Epithelial cell of proximal tubule (primary cell): Measurements from ENCODE around the gene GINS3. TPM values are rescaled to one million over a fixed set of nuclear protein-coding genes. Genes with fewer than 3 reads are reported as not detected.

ENCODE experiments used
- DNase-seq: peaks from one replicate; pipeline ENCODE4 v3.0.0-alpha.2; 2011; ENCODE audit warnings: low read depth
- H3K4me3 ChIP-seq: 2 replicates; pipeline ENCODE4 v1.5.1; 2011; ENCODE audit warnings: low read depth, mild to moderate bottlenecking, low read length
- CTCF ChIP-seq: conservative IDR thresholded peaks from 2 replicates; pipeline ENCODE4 v1.5.1; 2012; ENCODE audit warnings: low read depth, mild to moderate bottlenecking, low read length
- total RNA-seq: library from RNA; depleted of rRNA; stranded (reverse); fragments of >200 nt; gene quantifications from 2 replicates; pipeline ENCODE4 v1.2.3, GENCODE V29; 2015

The GINS3 gene
- total RNA-seq, 1 donor from 2014 or later = 14.0 TPM

GRCh38 chr16:58360041-58360634 lies 32.1 kb upstream of the GINS3 start:
- no peak overlapping the region for H3K4me3 ChIP-seq
- no peak for TF ChIP-seq CTCF
- no peak for DNase-seq

DNA sequence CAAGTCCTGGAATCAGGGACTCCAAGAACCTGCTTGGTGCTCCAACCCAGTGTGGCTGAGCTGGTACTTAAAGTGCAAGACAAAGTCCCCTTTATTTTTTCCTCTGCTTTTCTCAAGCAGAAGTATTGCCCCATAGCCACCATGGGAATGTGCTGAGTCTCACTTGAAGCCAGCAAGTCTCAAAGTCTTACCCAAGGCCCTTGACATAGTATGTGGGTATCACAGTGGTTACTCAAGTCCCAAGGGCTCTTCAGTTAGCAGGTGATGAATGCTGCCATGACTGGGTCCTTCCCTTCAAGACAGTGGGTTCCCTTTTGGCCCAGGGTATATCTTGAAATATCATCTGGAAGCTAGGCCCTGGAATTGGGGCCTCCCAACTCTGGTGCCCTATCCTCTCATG lies 30.5 kb upstream of the GINS3 start:
- no peak for TF ChIP-seq CTCF
- no peak for DNase-seq
- H3K4me3 ChIP-seq = no peak overlapping the region

DNA sequence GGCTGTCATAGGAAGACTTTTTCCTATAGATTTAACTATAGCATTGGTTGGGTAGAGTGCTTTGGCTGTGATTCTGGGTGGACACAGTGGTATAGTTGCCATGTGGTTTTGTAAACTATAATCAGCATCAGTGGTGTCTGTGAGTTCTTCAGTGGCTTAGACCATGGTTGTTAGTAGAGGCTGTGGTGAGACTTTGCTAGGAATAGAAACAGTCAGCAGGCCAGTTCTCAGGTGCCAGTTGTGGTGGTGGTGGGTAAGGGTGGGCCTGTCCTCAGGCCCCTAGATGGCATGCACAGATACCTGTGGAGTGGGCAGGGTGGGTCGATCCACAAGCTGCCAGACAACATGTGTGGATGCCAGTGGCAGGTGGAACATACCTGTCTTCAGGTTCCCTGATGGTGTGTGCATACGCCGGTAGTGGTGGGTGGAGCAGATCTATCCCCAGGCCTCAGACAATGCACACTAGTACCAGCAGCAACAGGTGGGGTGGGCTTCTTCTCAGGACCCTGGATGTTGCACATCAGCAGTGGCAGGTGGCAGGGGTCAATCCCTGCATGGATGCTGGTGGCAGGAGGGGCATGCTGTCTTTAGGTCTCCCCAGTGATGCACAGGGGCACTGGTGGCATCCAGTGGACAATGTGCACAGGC lies 28.4 kb upstream of the GINS3 start:
- DNase-seq = no peak
- no peak overlapping the region for H3K4me3 ChIP-seq
- TF ChIP-seq CTCF = no peak

DNA sequence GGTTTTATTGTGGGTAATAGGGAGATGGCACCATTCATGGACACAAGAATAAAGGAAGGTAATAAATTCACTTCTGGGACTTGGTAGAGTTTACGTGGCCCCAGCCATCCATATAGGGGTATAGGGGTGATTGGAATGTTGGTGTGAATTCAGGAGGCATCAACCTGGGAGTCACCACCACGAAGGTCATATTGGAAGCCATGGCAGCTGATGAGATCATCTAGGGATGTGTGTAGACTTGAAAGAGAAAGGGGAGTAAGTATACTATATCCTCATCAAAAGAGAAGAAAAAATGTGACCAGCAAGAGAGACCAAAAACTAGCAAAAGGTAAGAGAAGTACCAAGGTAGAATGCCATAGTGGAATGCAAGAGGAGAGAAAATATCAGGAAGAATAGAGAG lies 26.6 kb upstream of the GINS3 start:
- TF ChIP-seq CTCF = no peak
- no peak for DNase-seq

GRCh38 chr16:58366247-58367031 lies 25.8 kb upstream of the GINS3 start:
- H3K4me3 ChIP-seq = no peak overlapping the region
- no peak for TF ChIP-seq CTCF
- peak; percentile 3 for DNase-seq

More for the DNA sequence above, 26.6 kb upstream of the GINS3 start:
- H3K4me3 ChIP-seq = no peak overlapping the region

DNA sequence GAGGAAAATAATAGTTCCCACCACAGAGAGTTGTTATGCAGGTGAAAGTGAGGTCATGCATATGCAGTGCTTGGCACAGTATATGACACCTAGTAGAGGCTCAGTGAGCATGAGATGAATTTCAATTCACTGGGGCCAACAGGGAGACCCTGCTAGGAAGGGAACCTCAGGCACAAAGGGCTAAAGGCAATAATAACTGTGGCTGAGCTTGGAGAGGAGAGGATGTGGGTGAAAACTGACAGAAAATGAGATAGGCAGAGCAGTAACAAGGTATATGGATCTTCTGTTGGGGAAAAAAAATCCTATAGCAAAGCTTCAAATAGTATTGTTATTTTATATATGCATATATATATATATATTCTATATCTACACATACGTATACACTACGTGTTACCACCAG lies 25.0 kb upstream of the GINS3 start:
- no peak overlapping the region for H3K4me3 ChIP-seq
- TF ChIP-seq CTCF = no peak
- no peak for DNase-seq

DNA sequence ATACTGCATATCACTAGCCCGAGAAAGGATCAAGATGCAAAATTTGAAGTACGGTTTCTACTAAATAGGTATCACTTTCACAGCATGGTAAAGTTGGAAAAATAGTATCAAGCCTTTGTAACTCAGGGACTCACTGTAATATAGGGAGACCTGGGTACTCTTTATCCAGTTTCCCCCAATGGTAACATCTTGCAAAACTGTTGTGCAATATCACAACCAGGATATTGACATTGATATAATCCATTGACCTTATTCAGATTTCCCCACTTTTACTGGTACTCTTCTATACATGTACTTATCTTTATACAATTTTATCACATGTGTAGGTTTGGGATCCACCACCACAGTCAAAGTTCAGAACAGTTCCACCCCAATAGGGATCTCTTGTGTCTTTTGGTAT lies 20.4 kb upstream of the GINS3 start:
- H3K4me3 ChIP-seq = no peak overlapping the region
- TF ChIP-seq CTCF = no peak
- DNase-seq = no peak
